HG03442 (cell line): ENCODE results near the gene ADAMTS9.

Source experiments
- ATAC-seq: cut with Tn5 transposase; IDR thresholded peaks from one replicate; pipeline ENCODE4 v1.9.1; 2021; ENCODE audit warnings: mild to moderate bottlenecking, moderate library complexity; ENCODE audit not compliant: unreplicated experiment

ADAMTS9 gene

GRCh38 chr3:64687781-64688604 is at the start of gene ADAMTS9:
TSS of gene ADAMTS9 (minus strand) at chr3:64688000. CDS start at chr3:64687657, 343 bp downstream.
- no peak for ATAC-seq

DNA sequence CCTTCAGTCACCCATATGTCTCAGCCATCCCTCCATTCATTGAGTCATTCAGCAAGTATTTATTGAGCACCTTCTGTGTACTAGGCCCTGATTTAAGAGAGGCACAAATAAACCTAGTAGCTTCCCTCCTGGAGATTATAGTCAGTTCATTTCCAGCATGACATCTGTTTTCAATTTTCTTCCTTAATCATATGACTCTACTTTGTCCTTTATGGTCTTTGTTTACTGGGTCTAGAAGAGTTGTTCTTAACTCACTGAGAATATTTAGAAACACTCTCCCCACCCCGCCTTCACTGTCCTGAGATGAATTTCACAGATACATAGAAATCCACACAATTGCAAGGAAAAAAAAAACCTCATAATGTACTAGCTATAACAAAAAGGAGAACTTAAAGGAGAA is 44.8 kb upstream of the ADAMTS9 start:
- no peak for ATAC-seq

DNA sequence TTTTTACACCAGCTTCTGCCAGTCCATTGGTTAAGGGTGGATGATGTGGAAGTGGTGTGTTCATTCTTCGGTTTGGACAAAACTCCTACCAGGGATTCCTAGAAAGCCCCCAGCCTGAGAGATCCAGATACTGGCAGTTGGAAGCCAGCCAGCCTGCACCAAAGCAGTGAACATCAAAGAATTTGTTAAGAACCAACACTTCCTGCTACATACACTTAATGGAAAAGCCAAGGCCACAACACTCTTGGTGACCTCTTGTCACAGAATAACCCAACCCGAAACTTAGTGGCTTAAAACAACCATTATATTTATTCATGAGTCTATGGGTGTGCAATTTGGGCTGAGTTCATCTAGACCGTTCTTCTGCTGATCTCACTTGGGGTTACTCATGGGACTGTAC is 42.9 kb upstream of the ADAMTS9 start:
- ATAC-seq, result no peak

DNA sequence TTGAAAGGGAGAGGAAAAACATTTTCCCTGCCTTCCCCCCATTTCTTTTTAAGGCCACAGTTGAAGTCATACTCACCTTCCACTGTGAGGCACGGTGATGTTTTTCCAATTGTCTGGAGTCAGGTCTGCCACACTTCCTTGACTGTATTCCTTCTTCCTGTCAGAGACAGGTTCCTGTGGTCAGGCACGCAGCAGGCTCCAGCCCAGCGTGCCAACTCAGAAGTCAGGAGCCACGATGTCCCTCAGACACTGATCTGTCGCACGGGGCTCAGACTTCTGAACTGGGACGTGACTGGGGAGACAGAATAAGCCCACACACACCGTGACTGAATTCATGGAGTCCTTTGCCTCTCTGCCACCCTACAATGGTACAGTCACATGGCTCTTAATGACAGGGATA is 41.2 kb upstream of the ADAMTS9 start:
- no peak for ATAC-seq

- no peak for ATAC-seq
Observed at GRCh38 chr3:64728428-64728827, 40.6 kb upstream of the ADAMTS9 start.

DNA sequence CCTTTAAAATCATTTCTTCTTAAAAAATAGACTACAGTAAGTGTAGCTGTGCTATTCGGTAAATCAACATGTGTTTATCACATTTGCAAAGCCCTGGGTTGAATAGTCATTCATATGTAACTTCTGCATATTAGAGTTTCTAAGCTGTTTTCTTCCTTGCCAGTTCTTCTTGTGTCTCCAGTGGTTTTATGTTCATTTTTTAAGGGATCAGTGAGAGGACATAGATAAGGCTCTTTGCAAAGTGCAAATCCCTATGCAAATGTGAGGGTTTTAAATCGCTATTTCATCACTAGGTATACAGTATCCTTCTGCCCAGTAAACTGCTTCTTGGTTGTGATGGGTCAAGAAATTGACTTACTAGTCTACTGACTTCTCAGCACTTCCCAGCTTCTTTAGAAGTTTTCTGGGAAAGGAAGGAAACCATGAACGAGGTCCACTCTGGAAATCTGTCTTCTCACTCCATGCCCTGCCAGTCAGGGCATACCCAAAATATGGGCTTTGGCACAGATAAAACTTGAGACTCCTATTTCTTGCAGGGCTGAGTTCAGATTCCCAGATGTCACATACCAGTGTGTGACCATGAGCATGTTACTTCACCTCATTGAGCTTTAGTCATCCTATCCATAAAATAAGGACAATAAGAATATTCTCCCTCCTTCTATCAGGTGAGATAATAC is 38.8 kb upstream of the ADAMTS9 start:
- no peak for ATAC-seq

DNA sequence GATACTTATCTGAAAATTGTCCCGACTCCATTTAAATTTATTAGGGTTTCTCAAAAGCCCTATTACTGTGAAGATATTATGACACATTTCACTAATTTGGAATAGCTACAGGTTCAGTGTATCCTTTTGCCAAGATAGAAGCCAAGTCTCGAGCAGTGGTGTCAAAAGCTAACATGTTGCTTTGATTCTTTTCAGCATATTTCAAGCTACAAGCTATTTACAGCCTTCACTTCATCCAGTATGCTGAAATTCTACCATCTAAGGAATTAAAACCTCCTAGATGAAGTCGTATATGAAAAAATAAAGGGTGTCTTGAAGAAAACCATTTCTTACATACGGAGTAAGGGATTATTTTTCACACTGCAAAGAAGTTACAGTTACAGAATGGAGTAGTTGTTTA is 31.2 kb upstream of the ADAMTS9 start:
- ATAC-seq, result no peak

DNA sequence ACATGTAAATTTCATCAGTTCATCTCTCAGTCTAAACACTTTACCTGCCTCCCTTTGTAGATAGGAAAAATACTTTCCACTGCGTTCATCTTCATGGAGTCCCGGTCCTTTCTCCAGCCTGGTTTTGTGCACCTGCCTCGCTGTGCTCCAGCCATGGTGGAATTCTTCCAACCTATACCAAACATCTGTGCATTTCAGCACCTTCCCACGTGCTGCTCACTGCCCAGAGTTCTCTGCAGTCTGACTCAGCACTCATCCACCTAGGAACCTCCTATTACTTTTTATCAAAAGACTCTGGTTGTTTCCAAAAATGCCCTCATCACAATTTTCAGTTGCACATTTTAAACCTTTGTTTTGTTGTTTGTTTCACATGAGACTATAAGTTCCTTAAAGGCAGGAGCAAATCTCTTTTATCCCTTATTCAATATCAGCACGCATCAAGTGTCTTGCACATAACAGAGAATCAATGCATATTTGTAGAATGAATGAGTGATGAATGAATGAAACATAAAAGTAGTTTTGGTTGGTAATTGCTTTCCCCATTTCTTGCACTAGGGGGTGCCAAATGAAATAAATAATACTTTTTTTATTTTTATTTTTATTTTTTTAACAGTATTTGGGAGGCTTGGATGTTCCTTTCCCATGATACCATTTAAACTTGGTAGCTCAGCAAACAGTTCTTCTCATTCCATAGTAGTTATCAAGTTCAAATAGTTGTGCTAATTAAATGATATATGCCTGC is 30.2 kb upstream of the ADAMTS9 start:
- ATAC-seq, result no peak

DNA sequence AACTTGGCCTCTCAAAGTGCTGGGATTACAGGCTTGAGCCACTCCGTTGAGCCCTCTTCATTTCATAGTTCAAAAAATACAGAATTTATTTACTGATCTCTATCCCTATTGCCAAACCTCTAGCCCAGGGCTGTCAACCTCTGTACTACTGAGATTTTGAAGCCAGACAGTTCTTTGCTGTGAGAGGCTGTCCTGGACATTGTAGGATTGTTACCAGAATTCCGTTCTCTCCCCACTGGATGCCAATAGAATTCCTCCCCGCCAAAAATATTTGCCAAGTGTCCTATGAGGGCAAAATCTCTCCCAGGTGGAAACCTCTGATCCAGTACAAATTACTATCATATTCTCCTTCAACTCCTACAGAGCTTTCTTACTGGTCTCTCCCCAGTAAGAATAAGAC is 29.6 kb upstream of the ADAMTS9 start:
- no peak for ATAC-seq

DNA sequence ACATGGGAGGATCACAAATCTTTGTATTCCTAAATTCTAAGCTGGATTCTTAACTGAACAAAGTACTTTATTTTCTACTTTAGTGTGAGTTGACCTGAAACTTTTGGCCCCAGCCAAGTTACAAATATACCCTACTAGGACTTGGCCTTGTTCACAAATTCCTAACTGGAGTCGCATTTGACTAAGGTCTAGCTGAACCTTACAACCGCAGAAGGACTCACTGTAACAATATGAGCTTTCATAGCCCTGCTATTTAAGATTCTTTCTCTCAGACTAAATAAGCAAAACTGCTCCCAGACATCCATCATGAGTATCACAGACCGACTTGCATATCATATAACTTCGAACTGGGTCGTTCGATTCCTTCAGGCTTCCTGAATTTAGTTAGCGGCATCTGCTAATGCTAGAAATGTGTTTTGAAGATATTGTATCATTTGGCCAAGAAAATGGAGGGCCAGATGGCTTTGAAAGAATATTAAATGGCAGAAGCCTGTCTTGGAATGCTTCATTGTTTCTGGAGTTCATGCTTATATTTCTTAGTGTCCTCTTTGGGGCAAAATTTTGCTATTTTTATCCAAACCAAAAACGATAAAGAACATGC is 28.4 kb upstream of the ADAMTS9 start:
- no peak for ATAC-seq

DNA sequence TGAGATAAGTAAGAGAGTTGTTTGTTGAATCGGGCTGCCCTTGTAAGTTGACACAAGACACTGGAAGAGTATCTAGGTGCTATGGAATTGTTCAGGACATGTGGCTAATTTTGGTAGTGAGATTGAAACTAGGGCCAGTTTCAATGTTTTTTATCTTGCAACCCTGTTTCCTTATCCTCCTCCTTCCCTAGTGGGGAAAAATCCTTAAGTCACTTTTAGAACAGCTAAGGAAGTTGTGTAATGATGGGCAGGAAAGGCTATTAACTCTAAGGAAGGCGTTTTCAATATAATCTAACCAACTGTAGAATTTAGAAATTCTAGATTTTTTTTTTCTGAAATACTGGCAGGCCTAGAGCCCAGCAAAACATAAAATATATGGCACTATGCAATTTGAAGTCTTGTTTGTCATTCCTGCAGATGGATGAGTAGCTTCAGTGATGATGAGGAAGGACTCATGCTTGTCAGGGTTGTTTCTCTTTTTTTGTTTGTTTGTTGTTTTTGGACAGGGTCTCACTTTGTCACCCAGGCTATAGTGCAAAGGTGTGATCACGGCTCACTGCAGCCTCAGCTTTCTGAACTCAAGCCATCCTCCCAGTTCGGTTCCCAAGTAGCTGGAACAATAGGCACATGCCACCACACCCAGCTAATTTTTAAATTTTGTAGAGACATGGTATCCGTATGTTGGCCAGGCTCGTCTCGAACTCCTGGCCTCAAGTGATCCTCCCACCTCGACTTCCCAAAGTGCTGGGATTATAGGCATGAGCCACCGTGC is 27.6 kb upstream of the ADAMTS9 start:
- no peak for ATAC-seq

GRCh38 chr3:64708456-64708855 is 20.7 kb upstream of the ADAMTS9 start:
- no peak for ATAC-seq

- ATAC-seq, result no peak
Observed at GRCh38 chr3:64705946-64706345, 18.1 kb upstream of the ADAMTS9 start.

GRCh38 chr3:64696896-64697295 is 9.1 kb upstream of the ADAMTS9 start:
- no peak for ATAC-seq

DNA sequence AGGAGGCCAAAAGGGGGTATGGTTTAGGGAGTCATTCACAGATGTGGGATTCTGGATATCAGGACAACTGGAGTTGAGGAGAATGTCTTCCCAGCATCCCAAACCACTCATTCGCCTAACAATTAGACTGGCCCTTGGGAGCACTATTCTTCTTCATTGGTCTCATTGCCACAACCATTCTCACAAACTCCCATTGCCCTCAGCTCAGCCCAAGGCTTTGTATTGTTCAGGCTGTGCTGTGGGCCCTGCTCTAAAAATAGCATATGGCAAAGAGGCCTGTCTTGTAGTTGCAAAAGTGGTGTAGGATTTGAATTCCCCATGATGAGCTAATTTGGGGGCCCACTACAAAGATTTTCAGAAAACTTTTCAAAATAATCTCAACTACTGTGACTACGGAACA is 6.3 kb upstream of the ADAMTS9 start:
- no peak for ATAC-seq

DNA sequence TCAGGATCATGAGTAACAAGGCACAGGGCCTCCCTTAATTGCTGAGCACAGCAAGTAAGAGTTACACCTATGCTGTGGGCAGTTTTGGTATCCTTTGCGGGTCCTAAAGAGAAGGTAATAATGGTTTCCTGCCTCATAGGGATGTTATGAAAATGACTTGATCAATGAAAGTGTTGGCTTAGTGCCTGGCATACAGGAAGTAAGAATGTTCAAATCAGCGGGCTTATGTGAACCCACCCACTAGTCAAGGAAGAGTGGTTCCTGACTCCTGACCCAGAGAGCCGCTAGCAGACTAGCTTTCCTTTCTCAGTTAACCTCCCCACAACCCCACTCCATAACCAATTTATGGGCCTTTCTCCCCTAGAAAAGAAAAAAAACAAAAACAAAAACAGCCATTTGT is 5.2 kb upstream of the ADAMTS9 start:
- no peak for ATAC-seq

DNA sequence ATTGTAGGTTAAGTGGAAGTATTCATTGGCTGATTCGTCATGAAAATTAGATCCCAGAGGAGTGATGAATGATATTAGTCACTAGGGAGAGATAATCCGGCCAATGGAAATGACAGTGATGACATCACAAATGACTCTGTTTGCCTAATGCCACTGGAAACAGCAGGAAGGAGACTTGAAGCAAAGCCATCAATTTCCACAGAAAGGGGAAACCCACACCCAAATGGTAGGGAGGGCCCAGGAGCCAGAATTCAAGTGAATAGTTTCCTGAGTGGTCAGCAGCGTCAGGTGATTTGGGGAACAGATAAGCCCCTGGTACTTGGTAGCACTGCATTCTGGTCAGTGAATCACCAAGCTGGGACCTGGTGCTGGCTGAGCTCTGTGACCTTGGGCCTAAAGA is 3.3 kb upstream of the ADAMTS9 start:
- no peak for ATAC-seq

DNA sequence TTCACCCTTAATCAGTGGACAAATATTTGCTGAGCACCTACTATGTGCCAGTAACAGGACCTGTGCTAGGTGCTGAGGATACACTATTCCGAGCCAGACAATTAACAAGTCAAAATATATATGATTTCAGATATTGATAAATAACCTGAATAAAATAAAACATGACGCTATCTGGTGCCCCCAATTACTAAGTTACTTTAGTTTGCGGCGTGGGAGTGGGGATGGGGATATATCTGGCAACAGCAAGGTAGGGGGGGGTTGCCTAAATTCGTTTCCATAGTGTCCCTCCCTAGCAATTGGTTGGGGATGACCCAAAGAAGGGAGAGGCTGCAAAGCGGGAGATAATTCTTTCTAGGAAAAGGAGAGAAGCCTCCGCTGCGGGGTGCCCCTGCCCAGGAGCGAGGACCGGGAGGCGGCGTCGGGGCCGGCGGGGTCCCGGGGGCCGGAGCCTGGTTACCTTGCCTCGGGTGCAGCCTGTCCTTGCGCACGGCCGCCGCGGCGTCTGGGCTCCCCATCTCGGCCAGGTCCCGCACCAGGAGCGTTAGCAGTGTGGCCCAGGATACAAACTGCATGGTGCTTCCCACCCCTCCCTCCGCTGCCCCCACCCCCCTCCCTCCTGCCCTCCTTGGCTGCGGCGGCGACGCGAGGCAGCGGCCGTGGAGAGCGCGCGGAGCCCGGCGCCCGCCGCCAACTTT is 567 bp downstream of the ADAMTS9 start:
- no peak for ATAC-seq

DNA sequence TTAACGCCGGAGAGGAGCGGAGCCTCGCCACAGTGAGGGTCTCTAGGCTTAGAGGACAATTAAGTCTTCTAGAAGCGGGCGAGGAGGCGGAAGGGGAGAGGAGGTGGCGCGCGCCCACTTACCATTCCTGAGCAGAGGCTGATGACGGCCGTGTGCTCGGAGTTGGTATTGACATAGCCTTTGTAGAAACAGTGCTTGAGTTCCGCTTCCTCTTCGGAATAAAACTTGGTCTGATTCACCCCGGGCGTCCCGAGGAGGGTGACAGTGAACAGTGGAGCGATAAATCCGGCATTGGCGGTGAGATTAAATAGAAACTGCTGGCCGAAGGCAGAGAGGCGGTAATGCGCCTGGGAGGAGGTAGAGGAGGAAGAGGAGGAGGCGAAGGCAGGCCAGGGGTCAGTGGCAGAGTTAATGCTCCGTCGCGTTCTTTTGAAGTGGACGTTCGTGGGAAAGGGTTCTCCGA is 1.3 kb downstream of the ADAMTS9 start:
- no peak for ATAC-seq
